GM12872 (cell line): ENCODE data around the gene RNF121.

Source experiments
- TF ChIP-seq, protein P1 (sequence below): IDR thresholded peaks from 3 replicates; pipeline ENCODE4 v1.5.1; 2011; ENCODE audit warnings: low read depth, mild to moderate bottlenecking, low read length, moderate library complexity; ENCODE audit not compliant: insufficient read depth

RNF121 gene

DNA sequence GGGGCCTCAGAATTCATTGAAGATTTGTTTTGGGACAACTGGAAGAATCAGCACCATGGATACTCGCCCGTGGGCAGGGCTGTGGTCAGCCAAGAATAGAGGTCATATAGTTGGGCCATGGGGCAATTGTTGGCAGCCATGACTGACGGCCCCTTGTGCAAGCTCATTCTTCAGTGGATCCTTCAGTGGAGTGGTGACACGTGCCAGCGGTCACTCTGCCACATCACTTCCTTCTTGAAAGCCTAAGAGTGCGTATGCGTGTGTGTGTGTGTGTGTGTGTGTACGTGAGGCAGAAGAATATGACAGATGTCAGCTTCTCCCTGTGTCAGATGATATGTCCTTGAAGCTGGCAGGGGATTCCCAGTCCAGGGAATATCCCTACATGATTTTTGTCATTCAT, 68.1 kb downstream of the RNF121 start:
- TF ChIP-seq, protein P1, sequence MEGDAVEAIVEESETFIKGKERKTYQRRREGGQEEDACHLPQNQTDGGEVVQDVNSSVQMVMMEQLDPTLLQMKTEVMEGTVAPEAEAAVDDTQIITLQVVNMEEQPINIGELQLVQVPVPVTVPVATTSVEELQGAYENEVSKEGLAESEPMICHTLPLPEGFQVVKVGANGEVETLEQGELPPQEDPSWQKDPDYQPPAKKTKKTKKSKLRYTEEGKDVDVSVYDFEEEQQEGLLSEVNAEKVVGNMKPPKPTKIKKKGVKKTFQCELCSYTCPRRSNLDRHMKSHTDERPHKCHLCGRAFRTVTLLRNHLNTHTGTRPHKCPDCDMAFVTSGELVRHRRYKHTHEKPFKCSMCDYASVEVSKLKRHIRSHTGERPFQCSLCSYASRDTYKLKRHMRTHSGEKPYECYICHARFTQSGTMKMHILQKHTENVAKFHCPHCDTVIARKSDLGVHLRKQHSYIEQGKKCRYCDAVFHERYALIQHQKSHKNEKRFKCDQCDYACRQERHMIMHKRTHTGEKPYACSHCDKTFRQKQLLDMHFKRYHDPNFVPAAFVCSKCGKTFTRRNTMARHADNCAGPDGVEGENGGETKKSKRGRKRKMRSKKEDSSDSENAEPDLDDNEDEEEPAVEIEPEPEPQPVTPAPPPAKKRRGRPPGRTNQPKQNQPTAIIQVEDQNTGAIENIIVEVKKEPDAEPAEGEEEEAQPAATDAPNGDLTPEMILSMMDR: no peak

DNA sequence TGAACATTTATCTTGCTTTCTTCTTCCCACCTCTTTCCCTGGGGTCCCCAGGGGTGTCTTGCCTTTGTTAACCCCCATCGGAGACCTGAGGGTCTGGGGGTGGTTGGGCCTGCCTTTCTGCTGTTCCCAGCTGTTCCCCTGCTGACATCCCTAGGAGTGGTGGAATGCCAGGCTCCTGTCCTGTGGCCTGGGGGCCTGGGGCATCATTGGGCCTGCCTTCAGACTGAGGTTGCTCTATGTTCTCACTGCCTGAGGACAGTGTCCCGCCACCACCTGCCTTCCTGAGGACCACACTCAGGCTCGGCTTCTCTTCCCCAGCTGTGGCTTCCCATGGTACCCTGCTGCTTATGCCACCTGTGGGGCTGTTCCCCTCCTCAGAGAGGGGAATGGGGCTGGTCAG, 68.7 kb downstream of the RNF121 start:
- TF ChIP-seq, protein P1: no peak

DNA sequence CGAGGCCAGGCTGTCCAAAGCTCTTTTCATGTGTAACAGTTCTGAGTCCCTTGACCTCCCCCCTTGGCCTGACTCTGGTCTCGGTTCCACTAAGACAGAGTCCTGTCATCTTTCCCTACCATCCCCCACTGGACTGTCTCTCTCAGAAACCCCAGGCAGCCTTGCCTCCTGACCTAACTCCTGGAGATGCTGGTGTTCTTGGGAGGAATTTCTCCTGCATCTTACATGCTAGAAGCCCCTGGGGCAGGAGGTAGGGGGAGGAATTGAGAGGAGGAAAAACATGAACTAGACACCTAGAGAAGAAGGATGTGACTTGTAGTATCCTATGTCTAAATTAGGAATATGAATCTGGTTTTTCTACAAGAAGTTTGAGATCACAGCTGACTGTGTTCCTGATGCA, 69.2 kb downstream of the RNF121 start:
- TF ChIP-seq, protein P1: no peak

DNA sequence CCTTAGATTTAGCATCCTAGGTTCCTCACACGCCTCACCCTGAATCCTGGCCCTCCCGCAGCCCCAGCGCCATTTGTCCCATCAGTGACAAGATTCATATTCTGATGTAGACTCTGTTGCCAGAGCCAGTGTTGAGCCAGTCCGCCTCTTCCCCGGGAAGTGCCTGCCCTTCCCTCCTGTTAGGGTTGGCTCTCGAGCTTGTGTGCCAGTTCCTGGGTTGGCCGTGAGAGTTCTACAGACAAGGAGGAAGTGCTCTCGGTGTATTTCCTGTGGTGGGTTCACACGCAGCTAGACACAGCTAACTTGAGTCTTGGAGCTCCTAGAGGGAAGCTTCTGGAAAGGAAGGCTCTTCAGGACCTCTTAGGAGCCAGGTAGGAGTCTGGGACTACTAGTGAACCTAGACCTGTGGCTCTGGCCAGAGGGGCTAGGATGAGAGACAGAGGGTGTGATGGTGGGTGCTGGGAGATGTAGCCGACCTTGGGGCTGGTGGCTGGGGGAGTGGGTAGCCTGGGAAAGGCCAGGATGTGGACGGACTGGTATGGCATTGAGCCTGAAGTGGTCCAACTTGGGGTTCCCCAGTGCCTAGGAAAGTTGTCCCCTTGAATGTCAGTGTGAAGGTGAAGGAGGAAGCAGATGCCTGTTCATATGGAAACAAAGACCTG, 69.9 kb downstream of the RNF121 start, which contains the start of gene IL18BP:
IL18BP (plus strand) TSS at position 261 of the 662 bp plus-strand sequence. CDS start 1,076 bp downstream, outside the sequence.
- TF ChIP-seq, protein P1: no peak

DNA sequence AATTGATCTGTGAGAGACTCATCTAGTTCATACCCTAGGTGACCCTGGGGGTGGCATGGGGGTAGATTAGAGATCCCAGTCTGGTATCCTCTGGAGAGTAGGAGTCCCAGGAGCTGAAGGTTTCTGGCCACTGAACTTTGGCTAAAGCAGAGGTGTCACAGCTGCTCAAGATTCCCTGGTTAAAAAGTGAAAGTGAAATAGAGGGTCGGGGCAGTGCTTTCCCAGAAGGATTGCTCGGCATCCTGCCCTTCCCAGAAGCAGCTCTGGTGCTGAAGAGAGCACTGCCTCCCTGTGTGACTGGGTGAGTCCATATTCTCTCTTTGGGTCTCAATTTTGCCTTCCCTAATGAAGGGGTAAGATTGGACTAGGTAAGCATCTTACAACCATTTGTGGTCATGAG, 70.5 kb downstream of the RNF121 start:
- TF ChIP-seq, protein P1: no peak

DNA sequence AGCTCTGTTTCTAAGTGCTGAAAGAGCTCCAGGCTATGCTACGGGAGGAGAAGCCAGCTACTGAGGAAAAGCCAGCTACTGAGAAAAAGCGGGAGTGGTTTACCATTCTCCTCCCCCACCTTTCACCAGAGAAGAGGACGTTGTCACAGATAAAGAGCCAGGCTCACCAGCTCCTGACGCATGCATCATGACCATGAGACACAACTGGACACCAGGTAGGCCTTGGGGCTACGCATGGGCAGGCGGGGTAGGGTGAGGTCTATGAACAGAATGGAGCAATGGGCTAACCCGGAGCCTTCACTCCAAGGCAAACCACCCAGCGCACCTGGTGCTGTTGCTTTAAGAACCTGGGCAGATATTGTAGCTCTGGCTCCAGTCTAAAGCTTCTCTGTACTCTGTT, 71.0 kb downstream of the RNF121 start:
- TF ChIP-seq, protein P1: no peak

DNA sequence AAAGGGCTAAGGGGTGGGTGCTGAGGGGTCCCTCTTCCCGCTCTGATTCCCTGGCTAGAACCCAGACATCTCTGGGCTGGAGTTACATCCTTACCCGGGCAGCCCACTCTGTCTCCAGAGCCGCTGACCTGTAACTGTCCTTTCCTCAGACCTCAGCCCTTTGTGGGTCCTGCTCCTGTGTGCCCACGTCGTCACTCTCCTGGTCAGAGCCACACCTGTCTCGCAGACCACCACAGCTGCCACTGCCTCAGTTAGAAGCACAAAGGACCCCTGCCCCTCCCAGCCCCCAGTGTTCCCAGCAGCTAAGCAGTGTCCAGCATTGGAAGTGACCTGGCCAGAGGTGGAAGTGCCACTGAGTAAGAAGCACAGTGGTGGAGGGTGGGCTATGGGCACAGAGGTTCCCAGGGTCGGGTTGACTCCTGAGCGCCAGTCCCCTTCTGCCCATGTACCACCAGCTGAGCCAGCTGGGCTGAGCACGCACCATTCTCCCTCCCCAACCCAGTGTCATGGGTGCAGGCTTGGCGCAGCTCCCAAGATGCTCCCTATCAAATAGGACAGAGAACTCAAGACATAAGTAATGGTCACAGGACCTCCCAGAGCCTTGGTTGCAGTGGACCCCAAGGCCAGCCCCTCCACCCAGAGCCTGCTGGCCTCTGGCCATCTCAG, 71.5 kb downstream of the RNF121 start:
- TF ChIP-seq, protein P1: no peak
